ENCODE results near the gene KRT15. TPM values are rescaled to one million over a fixed set of nuclear protein-coding genes. Genes with fewer than 3 reads are reported as not detected.
"Not testable (repeated sequence)": the region's sequence is repeated elsewhere in the genome, so short reads cannot be mapped to it uniquely, and the experiment has no call there.

KRT15 gene
- total RNA-seq, 2 experiments from 2014 or later = not detected

DNA sequence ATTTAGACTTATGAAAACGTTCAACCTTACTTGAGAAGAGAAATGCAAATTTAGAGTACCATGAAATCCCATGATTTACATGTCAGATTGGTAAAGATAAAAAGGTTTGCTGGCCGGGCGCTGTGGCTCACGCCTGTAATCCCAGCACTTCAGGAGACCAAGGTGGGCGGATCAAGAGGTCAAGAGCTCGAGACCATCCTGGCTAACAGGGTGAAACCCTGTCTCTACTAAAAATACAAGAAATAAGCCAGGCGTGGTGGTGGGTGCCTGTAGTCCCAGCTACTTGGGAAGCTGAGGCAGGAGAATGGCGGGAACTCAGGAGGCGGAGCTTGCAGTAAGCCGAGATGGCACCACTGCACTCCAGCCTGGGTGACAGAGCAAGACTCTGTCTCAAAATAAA is 24.1 kb upstream of the KRT15 start:
- POLR2A ChIA-PET; H3K36me3 Mint-ChIP-seq (ENCODE audit: low read depth); H3K9me3 Mint-ChIP-seq (ENCODE audit: low read depth); ATAC-seq; H3K27ac Mint-ChIP-seq; DNase-seq; intact Hi-C loops (cut with DNase I, micrococcal nuclease); H3K4me3 Mint-ChIP-seq; H3K27me3 Mint-ChIP-seq; H3K4me1 Mint-ChIP-seq: not testable (repeated sequence)
- CTCF ChIA-PET = interaction anchor here (0.6 kb wide), 1 partner anchor 132 kb away, joined by 3 read pairs; no protein-coding TSS in a partner anchor

DNA sequence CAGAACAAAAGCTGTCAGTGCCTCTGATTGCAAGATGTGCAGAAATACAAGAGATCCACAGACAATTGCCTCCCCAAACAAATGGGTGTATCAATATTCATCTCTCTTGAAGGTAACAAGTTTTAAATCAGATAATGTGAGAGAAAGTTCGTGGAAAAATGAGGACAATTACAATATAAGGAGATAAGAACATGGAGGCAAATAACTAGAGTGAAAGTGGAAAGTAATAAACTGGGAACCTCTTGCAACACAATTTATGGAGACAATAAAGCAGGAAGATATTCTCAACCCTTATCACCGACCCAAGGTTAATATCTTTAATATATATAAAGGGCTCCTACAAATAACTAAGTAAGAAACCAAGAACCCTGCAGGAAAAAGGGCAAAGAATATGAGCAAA is 23.7 kb upstream of the KRT15 start:
- ATAC-seq = no peak
- Mint-ChIP-seq H3K9me3 (ENCODE audit: low read depth) (peaks cover 4% of the 10 kb centered on the region), H3K27me3 (peaks cover 3% of the 10 kb centered on the region), H3K4me3 (no peak overlapping the region), H3K4me1 (peaks cover under 1% of the 10 kb centered on the region), H3K36me3 (ENCODE audit: low read depth) (no peaks in the 10 kb centered on the region), H3K27ac (no peak overlapping the region)
- intact Hi-C loops (cut with DNase I, micrococcal nuclease) = no loop called here
- ChIA-PET POLR2A (no interaction called here), CTCF (interaction anchor here (0.6 to 1.4 kb wide), 4 partner anchors 24 to 1280 kb away, joined by 3 to 4 read pairs (median 3); partner anchors contain the start of gene KRT15)
- DNase-seq = no peak

DNA sequence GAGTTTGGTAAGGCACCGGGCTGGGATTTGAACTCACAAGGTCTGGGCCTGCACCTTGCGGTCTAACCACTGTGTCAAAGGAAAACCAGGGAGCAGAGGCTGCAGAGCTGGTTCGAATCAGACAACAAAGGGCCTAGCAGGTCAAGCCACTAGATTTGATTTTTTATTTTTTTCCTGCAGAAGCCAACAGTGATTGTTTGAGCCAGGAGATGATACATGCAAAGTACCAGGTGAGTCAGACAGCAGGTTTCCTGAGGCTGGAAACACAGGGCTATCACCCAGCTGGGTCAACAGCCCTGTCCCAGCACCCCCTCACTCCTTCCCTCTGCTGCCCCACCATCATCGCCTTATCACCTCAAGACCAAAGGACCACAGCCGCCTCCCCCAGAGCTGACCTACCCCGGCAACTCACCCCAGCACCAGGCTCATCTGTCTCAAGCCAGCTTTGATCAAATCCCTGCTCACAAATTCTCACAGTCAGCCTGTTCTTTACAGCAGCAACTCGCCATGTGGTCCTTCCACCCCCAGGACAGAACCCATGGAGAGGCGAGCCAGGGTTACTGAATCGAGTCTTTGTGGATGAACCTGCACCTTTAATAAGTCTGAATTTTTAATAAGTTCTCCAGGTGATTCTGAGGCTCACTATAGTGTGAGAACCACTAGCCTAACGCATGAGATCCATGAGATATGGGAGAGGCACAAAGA is 22.4 kb upstream of the KRT15 start:
- intact Hi-C loops (cut with DNase I, micrococcal nuclease) = no loop called here
- Mint-ChIP-seq H3K9me3 (ENCODE audit: low read depth) (no peaks in the 10 kb centered on the region), H3K27ac (no peak overlapping the region), H3K27me3 (no peaks in the 10 kb centered on the region), H3K4me3 (no peak overlapping the region), H3K36me3 (ENCODE audit: low read depth) (no peaks in the 10 kb centered on the region), H3K4me1 (no peaks in the 10 kb centered on the region)
- ATAC-seq = no peak
- ChIA-PET POLR2A (no interaction called here), CTCF (interaction anchor here (1.1 to 1.9 kb wide), 5 partner anchors 8 to 155 kb away, joined by 3 to 9 read pairs (median 4); partner anchors contain the start of gene KRT15)
- DNase-seq = no peak

DNA sequence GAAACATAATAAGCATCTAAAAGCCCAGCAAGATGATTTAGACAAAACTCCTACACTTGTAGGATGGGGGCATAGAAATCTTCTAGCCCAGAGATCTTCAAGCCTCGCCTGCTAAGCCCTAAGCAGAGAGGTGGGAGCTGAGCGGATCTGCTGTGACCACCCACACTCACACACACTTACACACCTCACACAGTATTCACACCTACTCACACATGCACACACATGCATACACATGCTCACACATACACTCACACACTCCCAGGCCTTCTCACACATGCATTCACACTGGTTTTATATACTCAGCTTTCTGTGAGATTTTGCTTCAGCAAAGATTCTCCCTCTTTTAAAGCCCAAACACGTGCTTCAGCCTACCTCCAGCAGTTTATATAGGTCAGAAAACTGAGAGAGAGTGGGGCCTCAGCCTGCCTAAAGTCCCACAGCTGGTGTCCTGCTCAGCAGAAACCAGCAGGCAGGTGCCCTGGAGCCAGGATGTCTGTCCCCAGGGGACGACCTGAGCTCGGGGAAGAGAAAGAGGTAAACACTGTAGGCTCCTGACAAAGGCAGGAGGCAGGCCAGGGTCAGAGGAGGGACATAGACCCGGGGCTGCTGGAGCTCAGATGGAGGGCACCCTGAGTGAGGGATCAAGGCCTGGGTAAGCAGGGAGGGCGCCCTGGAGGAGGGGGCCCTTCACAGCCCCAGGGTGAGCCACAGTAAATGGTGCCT is 21.4 kb upstream of the KRT15 start:
- Mint-ChIP-seq H3K36me3 (ENCODE audit: low read depth) (no peaks in the 10 kb centered on the region), H3K27ac (no peak overlapping the region)
- POLR2A ChIA-PET = no interaction called here

DNA sequence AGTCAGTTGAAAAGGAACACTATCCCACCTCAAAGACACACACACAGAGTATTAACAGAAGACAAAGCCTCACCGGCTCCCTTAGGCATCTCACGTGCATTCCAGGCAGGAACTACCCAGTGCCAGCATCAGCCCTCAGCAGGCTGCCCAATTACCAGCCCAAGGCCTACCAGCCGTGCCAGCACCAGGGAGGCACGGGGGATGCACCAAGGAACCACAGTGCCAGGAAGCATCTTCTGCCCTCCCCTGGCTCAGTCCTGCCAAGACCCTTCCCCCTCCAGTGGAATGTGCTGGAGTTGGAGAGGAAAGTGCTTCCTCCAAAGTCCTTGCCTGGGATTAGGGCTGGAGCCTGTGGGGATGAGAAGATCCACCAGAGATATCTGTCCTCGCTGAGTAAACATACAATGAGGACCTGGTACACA is 20.4 kb upstream of the KRT15 start:
- CTCF ChIA-PET = no interaction called here
- Mint-ChIP-seq H3K36me3 (ENCODE audit: low read depth) (no peaks in the 10 kb centered on the region), H3K27ac (no peak overlapping the region), H3K9me3 (ENCODE audit: low read depth) (no peaks in the 10 kb centered on the region), H3K4me1 (no peaks in the 10 kb centered on the region), H3K27me3 (no peaks in the 10 kb centered on the region), H3K4me3 (no peak overlapping the region)
- DNase-seq (no peak), ATAC-seq (no peak)
- intact Hi-C loops (cut with DNase I, micrococcal nuclease) = no loop called here
- POLR2A ChIA-PET = no interaction called here

More for the DNA sequence above, 21.4 kb upstream of the KRT15 start:
- no peaks in the 10 kb centered on the region for H3K4me1 Mint-ChIP-seq
- ATAC-seq (no peak), DNase-seq (no peak)
- CTCF ChIA-PET = interaction anchor here (0.7 to 1.9 kb wide), 4 partner anchors 9 to 123 kb away, joined by 3 to 9 read pairs (median 3); no protein-coding TSS in a partner anchor
- H3K27me3 Mint-ChIP-seq = no peaks in the 10 kb centered on the region
- H3K4me3 Mint-ChIP-seq = no peak overlapping the region
- intact Hi-C loops (cut with DNase I, micrococcal nuclease) = no loop called here
- H3K9me3 Mint-ChIP-seq (ENCODE audit: low read depth) = no peaks in the 10 kb centered on the region

DNA sequence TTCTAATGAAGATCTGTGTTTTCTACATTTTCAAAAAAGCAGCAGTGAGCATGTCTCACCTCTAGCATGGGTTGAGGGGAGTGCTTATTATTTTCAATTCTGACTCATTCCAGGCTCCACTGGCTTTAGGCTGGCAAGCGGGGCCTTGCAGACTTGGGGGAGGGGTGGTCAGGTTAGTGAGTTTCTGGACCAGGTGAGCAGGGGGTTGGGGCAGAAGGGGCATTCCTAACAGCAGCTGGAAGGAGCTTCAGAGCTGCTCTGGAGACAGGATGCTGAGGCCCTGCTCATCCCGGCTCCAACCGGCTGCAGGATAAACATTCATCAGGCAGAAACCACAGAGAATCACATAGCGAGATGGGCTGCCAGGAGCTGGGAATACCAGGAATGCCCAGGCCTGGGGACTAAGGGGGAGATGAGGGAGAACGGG is 19.9 kb upstream of the KRT15 start:
- Mint-ChIP-seq H3K27ac (no peak overlapping the region), H3K36me3 (ENCODE audit: low read depth) (no peaks in the 10 kb centered on the region), H3K27me3 (no peaks in the 10 kb centered on the region), H3K4me3 (no peak overlapping the region), H3K9me3 (ENCODE audit: low read depth) (no peaks in the 10 kb centered on the region), H3K4me1 (no peaks in the 10 kb centered on the region)
- DNase-seq (no peak), ATAC-seq (no peak)
- POLR2A ChIA-PET = no interaction called here
- intact Hi-C loops (cut with DNase I, micrococcal nuclease) = no loop called here
- CTCF ChIA-PET = no interaction called here

DNA sequence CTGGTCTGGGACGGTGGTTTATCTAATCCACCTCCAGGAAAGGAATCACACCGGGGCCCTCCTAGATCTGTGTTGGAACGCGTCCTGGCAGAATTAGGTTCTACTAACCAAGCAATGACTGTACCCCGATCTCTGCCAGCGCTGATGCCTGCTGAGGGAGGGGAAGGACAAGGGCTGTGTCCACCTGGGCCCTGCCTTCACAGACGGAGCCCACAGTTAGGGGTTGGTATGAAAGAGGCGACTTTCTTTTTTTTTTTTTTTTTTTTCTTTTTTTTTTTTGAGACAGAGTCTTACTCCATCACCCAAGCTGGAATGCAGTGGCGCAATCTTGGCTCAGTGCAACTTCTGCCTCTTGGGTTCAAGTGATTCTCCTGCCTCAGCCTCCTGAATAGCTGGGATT is 19.3 kb upstream of the KRT15 start:
- ChIA-PET POLR2A (no interaction called here), CTCF (interaction anchor here (3.6 kb wide), 1 partner anchor 11 kb away, joined by 20 read pairs; no protein-coding TSS in a partner anchor)
- Mint-ChIP-seq H3K27me3 (peaks cover under 1% of the 10 kb centered on the region), H3K36me3 (ENCODE audit: low read depth) (no peaks in the 10 kb centered on the region), H3K4me1 (no peaks in the 10 kb centered on the region), H3K9me3 (ENCODE audit: low read depth) (no peaks in the 10 kb centered on the region), H3K4me3 (no peak overlapping the region), H3K27ac (no peak overlapping the region)
- DNase-seq (no peak), ATAC-seq (no peak)
- intact Hi-C loops (cut with DNase I, micrococcal nuclease) = no loop called here

DNA sequence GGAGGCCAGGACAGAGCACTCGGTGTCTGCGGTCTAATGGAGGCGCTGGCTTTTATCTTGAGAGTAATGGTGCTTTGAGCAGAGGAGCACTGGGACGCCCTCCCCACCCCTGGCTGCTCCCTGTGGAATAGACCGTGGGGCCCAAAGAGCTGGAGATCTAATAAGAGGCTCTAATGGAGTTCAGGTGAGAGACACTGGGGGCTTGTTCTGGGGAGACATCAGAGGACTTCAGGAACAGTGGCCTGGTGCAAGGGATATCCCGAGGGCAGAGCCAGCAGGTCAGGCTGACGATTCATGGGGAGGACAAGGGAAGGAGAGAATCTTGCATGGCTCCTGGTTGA is 18.9 kb upstream of the KRT15 start:
- ChIA-PET CTCF (interaction anchor here (3.6 kb wide), 1 partner anchor 11 kb away, joined by 20 read pairs; no protein-coding TSS in a partner anchor), POLR2A (no interaction called here)
- Mint-ChIP-seq H3K9me3 (ENCODE audit: low read depth) (no peaks in the 10 kb centered on the region), H3K36me3 (ENCODE audit: low read depth) (no peaks in the 10 kb centered on the region), H3K4me3 (no peak overlapping the region), H3K4me1 (no peaks in the 10 kb centered on the region), H3K27ac (no peak overlapping the region), H3K27me3 (peaks cover 5% of the 10 kb centered on the region)
- intact Hi-C loops (cut with DNase I, micrococcal nuclease) = no loop called here
- ATAC-seq (no peak), DNase-seq (no peak)

DNA sequence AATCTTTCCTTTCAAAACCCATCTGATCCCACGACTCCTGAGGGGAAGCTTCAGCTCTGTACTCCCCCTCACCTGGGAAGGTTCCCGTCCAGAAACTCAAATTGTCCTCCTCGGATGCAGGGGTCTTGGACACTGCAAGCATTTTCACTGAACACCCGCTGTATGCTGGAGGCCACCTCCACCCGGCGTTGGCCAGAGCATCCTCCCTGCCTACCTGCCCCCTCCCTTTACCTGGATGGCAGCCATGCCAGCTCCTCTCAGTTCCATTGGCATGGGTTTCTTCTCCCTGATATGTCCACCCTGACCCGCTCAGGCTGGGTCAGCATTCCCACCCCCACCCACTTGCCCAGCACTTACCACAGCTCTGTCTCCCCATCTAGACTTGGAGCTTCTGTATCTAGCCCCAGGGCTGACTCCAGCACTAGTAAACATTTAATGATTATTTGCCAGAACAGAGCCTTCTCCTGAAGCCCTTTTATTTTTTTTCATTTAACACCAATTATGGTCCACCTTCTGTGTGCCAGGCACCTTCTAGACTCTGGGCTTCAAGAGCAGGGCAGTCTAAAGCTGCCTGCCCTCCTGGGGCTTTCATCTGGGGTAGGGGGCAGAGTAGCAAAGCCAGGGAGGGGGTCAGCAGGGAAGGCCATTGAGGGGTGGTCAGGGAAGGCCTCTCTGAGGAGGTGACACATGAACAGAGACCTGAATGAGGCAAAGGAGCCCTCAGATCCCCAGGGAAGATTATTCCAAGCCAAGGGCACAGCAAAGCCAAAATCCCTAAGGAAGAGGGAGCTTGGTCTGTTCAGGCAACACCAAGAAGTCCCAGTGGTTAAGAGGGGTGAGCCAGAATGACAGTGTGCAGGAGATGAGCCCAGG is 18.3 kb upstream of the KRT15 start:
- CTCF ChIA-PET = interaction anchor here (0.6 to 3.6 kb wide), 2 partner anchors 12 to 22 kb away, joined by 3 to 20 read pairs; no protein-coding TSS in a partner anchor
- Mint-ChIP-seq H3K9me3 (ENCODE audit: low read depth) (no peaks in the 10 kb centered on the region), H3K27me3 (peaks cover 5% of the 10 kb centered on the region), H3K36me3 (ENCODE audit: low read depth) (no peaks in the 10 kb centered on the region), H3K4me1 (no peaks in the 10 kb centered on the region), H3K27ac (no peak overlapping the region), H3K4me3 (no peak overlapping the region)
- POLR2A ChIA-PET = no interaction called here
- ATAC-seq (no peak), DNase-seq (no peak)
- intact Hi-C loops (cut with DNase I, micrococcal nuclease) = no loop called here

DNA sequence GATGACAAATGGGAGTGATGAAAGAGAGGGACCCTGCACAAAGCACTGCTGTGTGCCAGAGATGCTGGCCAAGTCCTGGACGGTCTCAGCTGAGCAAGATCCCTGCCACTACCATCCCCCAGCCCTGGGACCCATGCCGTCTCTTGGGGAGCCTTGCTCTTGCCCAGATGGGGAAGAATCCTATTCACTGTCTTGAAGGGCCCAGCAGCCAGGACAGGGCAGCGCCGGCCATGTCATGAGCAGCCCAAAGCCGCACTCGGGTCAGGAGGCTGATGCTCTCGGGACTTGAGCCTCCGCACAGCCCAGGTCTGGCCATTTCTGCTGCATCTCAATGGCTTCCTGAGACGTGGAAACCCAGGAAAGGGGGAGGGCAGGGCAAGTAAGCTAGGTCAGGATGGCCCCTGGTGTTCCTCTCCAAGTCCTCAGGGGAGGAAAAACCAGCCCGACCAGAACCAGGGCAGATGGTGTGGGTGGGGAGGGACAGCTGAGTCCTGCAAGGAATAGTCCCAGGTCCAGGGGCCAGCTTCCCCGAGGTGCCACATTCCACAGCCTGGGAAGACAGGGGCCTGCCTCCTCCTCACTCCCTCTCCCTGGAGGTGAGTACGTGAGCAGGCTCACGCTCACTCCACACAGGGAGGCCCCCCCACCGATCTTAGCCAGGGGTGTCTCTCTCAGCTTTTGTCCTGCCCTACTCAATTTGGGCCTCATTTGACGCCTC is 17.2 kb upstream of the KRT15 start:
- ChIA-PET CTCF (interaction anchor here (1.4 to 3.6 kb wide), 2 partner anchors 13 to 127 kb away, joined by 4 to 20 read pairs; no protein-coding TSS in a partner anchor), POLR2A (no interaction called here)
- Mint-ChIP-seq H3K4me1 (no peaks in the 10 kb centered on the region), H3K4me3 (no peak overlapping the region), H3K36me3 (ENCODE audit: low read depth) (no peaks in the 10 kb centered on the region), H3K27ac (no peak overlapping the region), H3K9me3 (ENCODE audit: low read depth) (no peaks in the 10 kb centered on the region), H3K27me3 (peaks cover 5% of the 10 kb centered on the region)
- ATAC-seq (no peak), DNase-seq (no peak)
- intact Hi-C loops (cut with DNase I, micrococcal nuclease) = no loop called here
